C4-2B (cell line): ENCODE measurements around the gene PRAMEF18.
A peak's percentile ranks its signal among the peaks of the same experiment; 100 is the strongest.
"Not testable (repeated sequence)": the region's sequence is repeated elsewhere in the genome, so short reads cannot be mapped to it uniquely, and the experiment has no call there.

Source experiments
- H3K27ac ChIP-seq: fragments of 450-650 bp; 2 replicates; pipeline ENCODE4 v1.5.1; 2017
- CTCF ChIP-seq: fragments of 450-650 bp; conservative IDR thresholded peaks from 2 replicates; pipeline ENCODE4 v1.5.1; 2017; ENCODE audit warnings: mild to moderate bottlenecking
- ZFX ChIP-seq: fragments of 450-650 bp; IDR thresholded peaks from 2 replicates; pipeline ENCODE4 v1.6.1; 2017

The PRAMEF18 gene, protein sequence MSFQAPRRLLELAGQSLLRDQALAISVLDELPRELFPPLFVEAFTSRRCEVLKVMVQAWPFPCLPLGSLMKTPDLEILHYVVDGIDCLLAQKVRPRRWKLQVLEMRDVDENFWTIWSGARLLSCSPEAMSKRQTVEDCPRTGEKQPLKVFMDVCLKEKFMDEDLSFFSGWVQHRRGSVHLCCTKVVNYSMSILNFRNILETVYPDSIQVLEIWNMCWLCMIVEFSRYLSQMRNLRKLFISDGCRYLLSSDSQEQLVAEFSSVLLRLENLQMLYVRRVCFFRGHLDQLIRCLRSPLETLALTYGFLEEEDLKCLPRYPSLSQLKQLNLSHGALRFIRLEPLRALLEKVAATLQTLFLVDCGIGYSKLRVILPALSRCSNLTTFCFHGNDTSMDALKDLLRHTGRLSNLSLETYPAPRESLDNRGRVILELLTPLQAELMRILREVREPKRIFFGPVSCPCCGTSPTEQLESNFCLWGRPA

GRCh38 chr1:13225675-13226204, at the start of gene PRAMEF18:
Gene PRAMEF18, minus strand, starts transcription at chr1:13226154. Its CDS starts 48 bp downstream, at chr1:13226106.
- not testable (repeated sequence) for H3K27ac ChIP-seq

DNA sequence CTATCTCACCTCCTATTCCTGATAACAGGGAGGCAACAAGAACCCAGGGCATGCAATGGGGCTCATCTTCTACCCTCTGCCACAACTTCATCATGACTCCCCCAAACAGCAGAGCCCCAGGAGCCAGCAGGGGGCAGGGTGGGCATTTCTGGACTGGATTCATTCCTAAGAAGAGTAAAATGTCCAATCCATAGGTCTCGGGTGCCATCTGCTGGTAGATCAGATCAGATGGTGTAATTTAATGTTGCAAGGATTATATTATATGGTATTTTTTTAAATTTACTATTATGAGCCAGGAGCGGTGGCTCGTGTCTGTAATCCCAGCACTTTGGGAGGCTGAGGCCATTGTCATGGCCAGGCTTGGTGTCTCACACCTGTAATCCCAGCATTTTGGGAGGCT, 39.2 kb upstream of the PRAMEF18 start:
- H3K27ac ChIP-seq, result not testable (repeated sequence)

- H3K27ac ChIP-seq, result not testable (repeated sequence)
Measured at GRCh38 chr1:13253898-13254297, 27.9 kb upstream of the PRAMEF18 start, which contains the start of gene PRAMEF5. Gene PRAMEF5, plus strand, starts transcription at chr1:13254198. Its CDS starts 5,071 bp downstream, at chr1:13259269.

- not testable (repeated sequence) for H3K27ac ChIP-seq
Measured at GRCh38 chr1:13247122-13247521, 21.2 kb upstream of the PRAMEF18 start.

- H3K27ac ChIP-seq, result not testable (repeated sequence)
Measured at GRCh38 chr1:13246554-13246871, 20.6 kb upstream of the PRAMEF18 start.

DNA sequence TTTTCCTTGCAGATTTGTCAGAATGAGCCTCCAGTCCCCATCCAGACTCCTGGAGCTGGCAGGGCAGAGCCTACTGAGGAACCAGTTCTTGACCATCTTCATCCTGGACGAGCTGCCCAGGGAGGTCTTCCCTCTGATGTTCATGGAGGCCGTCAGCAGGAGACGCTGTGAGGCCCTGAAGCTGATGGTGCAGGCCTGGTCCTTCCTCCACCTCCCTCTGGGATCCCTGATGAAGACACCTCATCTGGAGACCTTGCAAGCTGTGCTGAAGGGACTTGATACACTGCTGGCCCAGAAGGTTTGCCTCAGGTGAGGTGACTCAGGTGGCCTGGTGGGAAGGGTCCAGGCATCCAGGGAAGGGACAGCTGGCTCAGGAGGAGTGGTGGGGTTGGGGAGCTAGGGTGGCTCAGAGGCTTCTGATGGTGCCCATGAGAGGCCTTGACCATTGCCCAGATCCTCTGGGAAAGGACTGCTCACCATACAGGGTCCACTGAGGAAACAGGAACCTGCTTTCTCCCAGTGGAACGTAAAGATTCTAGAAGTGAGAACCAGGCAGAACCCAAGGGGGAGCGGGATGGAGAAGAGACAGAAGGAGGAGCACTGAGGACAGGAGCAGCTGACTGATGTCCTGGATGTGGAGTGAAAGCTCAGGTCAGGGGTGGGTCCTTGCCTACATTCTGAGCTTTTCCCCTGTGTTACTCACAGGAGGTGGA, 20.0 kb upstream of the PRAMEF18 start:
- not testable (repeated sequence) for H3K27ac ChIP-seq

DNA sequence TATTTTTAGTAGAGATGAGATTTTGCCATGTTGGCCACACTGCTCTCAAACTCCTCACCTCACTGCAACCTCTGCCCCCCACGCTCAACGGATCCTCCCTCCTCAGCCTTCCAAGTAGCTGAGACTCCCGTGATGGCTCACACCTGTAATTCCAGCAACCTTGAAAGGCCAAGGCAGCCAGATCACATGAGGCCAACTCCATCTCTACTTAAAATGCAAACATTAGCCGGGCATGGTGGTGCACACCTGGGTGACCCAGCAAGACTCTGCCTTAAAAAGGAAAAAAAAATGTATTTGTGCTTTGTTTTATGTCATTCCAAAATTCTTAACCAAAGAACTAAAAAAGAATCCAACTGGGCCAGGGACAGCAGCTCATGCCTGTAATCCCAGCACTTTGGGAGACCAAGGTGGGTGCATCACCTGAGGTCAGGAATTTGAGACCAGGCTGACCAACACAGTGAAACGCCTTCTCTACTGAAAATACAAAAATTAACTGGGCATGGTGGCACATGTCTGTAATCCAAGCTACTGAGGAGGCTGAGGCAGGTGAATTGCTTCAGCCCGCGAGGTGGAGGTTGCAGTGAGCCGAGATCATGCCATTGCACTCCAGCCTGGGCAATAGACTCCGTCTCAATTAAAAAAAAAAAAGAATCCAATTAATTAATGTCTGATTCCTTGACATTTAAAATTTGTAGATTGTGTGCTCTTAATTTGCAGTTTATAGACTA, 17.7 kb upstream of the PRAMEF18 start:
- H3K27ac ChIP-seq, result not testable (repeated sequence)

GRCh38 chr1:13239633-13240032, 13.7 kb upstream of the PRAMEF18 start:
- not testable (repeated sequence) for H3K27ac ChIP-seq

GRCh38 chr1:13237572-13237971, 11.6 kb upstream of the PRAMEF18 start:
- H3K27ac ChIP-seq, result not testable (repeated sequence)

GRCh38 chr1:13234057-13234456, 8.1 kb upstream of the PRAMEF18 start:
- not testable (repeated sequence) for H3K27ac ChIP-seq

DNA sequence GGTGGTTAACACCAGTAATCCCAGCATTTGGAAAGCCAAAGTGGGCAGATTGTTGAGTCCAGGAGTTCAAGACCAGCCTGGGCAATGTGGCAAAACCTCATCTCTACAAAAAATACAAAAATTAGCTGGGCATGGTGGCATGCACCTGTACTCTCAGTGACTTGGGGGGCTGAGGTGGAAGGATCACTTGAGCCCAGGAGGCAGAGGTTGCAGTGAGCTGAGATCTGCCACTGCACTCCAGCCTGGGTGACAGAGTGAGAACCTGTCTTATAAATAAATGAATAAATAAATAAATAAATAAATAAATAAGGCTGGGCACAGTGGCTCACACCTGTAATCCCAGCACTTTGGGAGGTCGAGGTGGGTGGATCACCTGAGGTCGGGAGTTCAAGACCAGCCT, 6.1 kb upstream of the PRAMEF18 start:
- H3K27ac ChIP-seq, result not testable (repeated sequence)

DNA sequence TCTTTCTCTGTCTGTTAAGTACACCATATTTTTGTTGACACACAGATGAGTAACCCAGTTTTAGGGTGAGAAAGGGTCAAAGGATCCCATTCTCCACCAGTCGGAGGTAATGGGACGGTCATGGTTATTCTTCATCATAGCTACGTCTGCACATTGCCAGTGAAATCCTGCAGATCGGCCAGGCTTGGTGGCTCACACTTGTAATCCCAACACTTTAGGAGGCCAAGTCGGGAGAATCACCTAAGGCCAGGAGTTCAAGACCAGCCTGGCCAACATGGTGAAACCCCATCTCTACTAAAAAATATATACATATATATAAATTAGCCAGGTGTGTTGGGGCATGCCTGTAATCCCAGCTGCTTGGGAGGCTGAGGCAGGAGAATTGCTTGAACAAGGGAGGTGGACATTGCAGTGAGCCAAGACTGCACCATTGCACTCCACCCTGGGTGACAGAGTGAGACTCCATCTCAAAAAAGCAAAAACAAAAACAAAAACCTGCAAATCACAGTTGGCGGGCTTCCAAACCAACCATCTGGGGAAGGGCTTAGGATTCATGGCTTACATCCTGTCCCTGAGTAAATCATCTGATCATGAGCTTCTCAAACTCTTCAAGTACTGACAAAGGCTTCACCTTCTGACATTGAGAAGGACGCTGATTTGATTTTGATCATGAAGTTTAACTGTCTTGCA, 5.3 kb upstream of the PRAMEF18 start:
- not testable (repeated sequence) for H3K27ac ChIP-seq

GRCh38 chr1:13230601-13231000, 4.6 kb upstream of the PRAMEF18 start:
- not testable (repeated sequence) for H3K27ac ChIP-seq

- H3K27ac ChIP-seq, result not testable (repeated sequence)
Measured at GRCh38 chr1:13230096-13230495, 4.1 kb upstream of the PRAMEF18 start.

- TF ChIP-seq CTCF (peak; percentile 86), ZFX (no peak)
- H3K27ac ChIP-seq, result no peak overlapping the region
Measured at GRCh38 chr1:13228343-13228781, 2.4 kb upstream of the PRAMEF18 start.

- H3K27ac ChIP-seq, result not testable (repeated sequence)
Measured at GRCh38 chr1:13227271-13228055, 1.5 kb upstream of the PRAMEF18 start.
